Neural progenitor cell (in vitro differentiated cells): ENCODE data around the gene CCS. TPM values are rescaled to one million over a fixed set of nuclear protein-coding genes. Genes with fewer than 3 reads are reported as not detected.

ENCODE experiments used
- DNase-seq: peaks from one replicate; pipeline ENCODE4 v3.0.0-alpha.2; 2016; ENCODE audit warnings: low spot score
- H2AFZ ChIP-seq: fragments of 200-600 bp; sonication (generic); replicated peaks from 2 replicates; pipeline ENCODE4 v1.6.1; 2016; ENCODE audit warnings: antibody characterized with exemption
- H3F3A ChIP-seq: fragments of 200-600 bp; sonication (generic); 2 replicates; pipeline ENCODE4 v1.6.1; 2016; ENCODE audit warnings: antibody characterized with exemption, low read depth
- H3K27ac ChIP-seq: fragments of 200-600 bp; sonication (generic); 2 replicates; pipeline ENCODE4 v1.5.1; 2016; ENCODE audit warnings: mild to moderate bottlenecking
- H3K27me3 ChIP-seq: fragments of 200-600 bp; sonication (generic); 2 replicates; pipeline ENCODE4 v1.6.1; 2016; ENCODE audit warnings: mild to moderate bottlenecking, moderate library complexity
- H3K36me3 ChIP-seq: fragments of 200-600 bp; sonication (generic); 2 replicates; pipeline ENCODE4 v1.5.1; 2016
- H3K4me1 ChIP-seq: fragments of 200-600 bp; sonication (generic); 2 replicates; pipeline ENCODE4 v1.6.1; 2016; ENCODE audit warnings: mixed run types
- H3K4me2 ChIP-seq: fragments of 200-600 bp; sonication (generic); 2 replicates; pipeline ENCODE4 v1.6.1; 2016
- H3K4me3 ChIP-seq: fragments of 200-600 bp; sonication (generic); 2 replicates; pipeline ENCODE4 v1.5.1; 2016
- H3K79me2 ChIP-seq: fragments of 200-600 bp; sonication (generic); 2 replicates; pipeline ENCODE4 v1.6.1; 2016; ENCODE audit warnings: low read depth
- H3K9ac ChIP-seq: fragments of 200-600 bp; sonication (generic); 2 replicates; pipeline ENCODE4 v1.6.1; 2016
- H3K9me3 ChIP-seq: fragments of 200-600 bp; sonication (generic); 2 replicates; pipeline ENCODE4 v1.5.1; 2016; ENCODE audit warnings: low read depth
- H4K20me1 ChIP-seq: fragments of 200-600 bp; sonication (generic); 2 replicates; pipeline ENCODE4 v1.6.1; 2016; ENCODE audit warnings: low read depth
- H3K27ac Mint-ChIP-seq: 3 replicates; pipeline ENCODE4 v1.8.0; 2021; ENCODE audit warnings: mixed read lengths
- H3K27me3 Mint-ChIP-seq: 2 replicates; pipeline ENCODE4 v1.8.0; 2022; ENCODE audit warnings: low read depth, mild to moderate bottlenecking, inconsistent platforms, moderate library complexity, mixed read lengths; ENCODE audit not compliant: insufficient read depth
- H3K36me3 Mint-ChIP-seq: 3 replicates; pipeline ENCODE4 v1.8.0; 2021; ENCODE audit warnings: mixed read lengths
- H3K4me1 Mint-ChIP-seq: 3 replicates; pipeline ENCODE4 v1.8.0; 2021; ENCODE audit warnings: mixed read lengths
- H3K4me3 Mint-ChIP-seq: 3 replicates; pipeline ENCODE4 v1.8.0; 2021; ENCODE audit warnings: mild to moderate bottlenecking, moderate library complexity, mixed read lengths
- H3K9me3 Mint-ChIP-seq: 3 replicates; pipeline ENCODE4 v1.8.0; 2020; ENCODE audit warnings: mixed read lengths
- CTCF ChIP-seq: fragments of 200-600 bp; sonication (generic); IDR thresholded peaks from 2 replicates; pipeline ENCODE4 v1.5.1; 2017; ENCODE audit warnings: antibody characterized with exemption, mild to moderate bottlenecking
- EZH2 ChIP-seq: fragments of 200-600 bp; sonication (generic); IDR thresholded peaks from 2 replicates; pipeline ENCODE4 v1.6.1; 2017; ENCODE audit warnings: antibody characterized with exemption, mild to moderate bottlenecking, moderate library complexity
- EZH2phosphoT487 ChIP-seq: fragments of 200-600 bp; sonication (generic); IDR thresholded peaks from 2 replicates; pipeline ENCODE4 v1.6.1; 2017; ENCODE audit warnings: antibody characterized with exemption
- small RNA-seq: library from RNA; depleted of rRNA; stranded (forward); fragments of <200 nt; gene quantifications from one replicate; pipeline ENCODE3, GENCODE V24; 2015
- total RNA-seq: library from RNA; depleted of rRNA; stranded (reverse); fragments of >200 nt; gene quantifications from 2 replicates; pipeline ENCODE4 v1.2.3, GENCODE V29; 2015; ENCODE audit warnings: low replicate concordance

Gene CCS
- total RNA-seq, 1 donor from 2014 or later: 44.3 TPM

GRCh38 chr11:66653123-66653522 lies 60.1 kb downstream of the CCS start:
- no peak overlapping the region for H3K4me3 ChIP-seq
- H3K9me3 ChIP-seq: no peaks in the 10 kb centered on the region
- H3F3A ChIP-seq: peaks cover 53% of the 10 kb centered on the region
- H3K27ac ChIP-seq: no peak overlapping the region
- H3K36me3 ChIP-seq: peaks cover 24% of the 10 kb centered on the region
- H3K4me2 ChIP-seq: no peak overlapping the region
- H3K79me2 ChIP-seq: peaks cover 100% of the 10 kb centered on the region
- peaks cover 81% of the 10 kb centered on the region for H4K20me1 ChIP-seq
- Mint-ChIP-seq H3K4me1 (no peaks in the 10 kb centered on the region), H3K36me3 (peaks cover 33% of the 10 kb centered on the region), H3K27ac (no peak overlapping the region), H3K4me3 (no peak overlapping the region), H3K9me3 (no peaks in the 10 kb centered on the region), H3K27me3 (peaks cover 2% of the 10 kb centered on the region)
- TF ChIP-seq EZH2: no peak
- TF ChIP-seq EZH2phosphoT487: no peak
- no peak for TF ChIP-seq CTCF
- no peaks in the 10 kb centered on the region for H3K4me1 ChIP-seq
- H3K9ac ChIP-seq: no peak overlapping the region
- DNase-seq: no peak
- H3K27me3 ChIP-seq: no peaks in the 10 kb centered on the region
- H2AFZ ChIP-seq: no peak overlapping the region

Small RNA genes lying within 50 kb of the gene (small RNA-seq; reads per million reads assigned to genes)
- not detected for gene RNU4-39P

Other genes starting within 250 kb of the CCS start
- gene BRMS1, start 248.1 kb upstream of the CCS start, total RNA-seq: 16.4 and 34.6 TPM in 2 replicates
- 40.9 and 57.1 TPM in 2 replicates for gene B4GAT1, start 245.6 kb upstream of the CCS start, total RNA-seq
- 6.9 and 15.3 TPM in 2 replicates for gene SLC29A2, start 221.4 kb upstream of the CCS start, total RNA-seq
- gene NPAS4, start 172.2 kb upstream of the CCS start, total RNA-seq: 0.65 TPM in 1 of 2 replicates, not detected in the other
- 82.0 and 131 TPM in 2 replicates for gene MRPL11, start 154.3 kb upstream of the CCS start, total RNA-seq
- gene PELI3, start 126.3 kb upstream of the CCS start, total RNA-seq: 2.7 and 9.1 TPM in 2 replicates
- 41.3 and 70.1 TPM in 2 replicates for gene DPP3, start 112.8 kb upstream of the CCS start, total RNA-seq
- gene BBS1, start 82.5 kb upstream of the CCS start, total RNA-seq: 42.0 and 68.9 TPM in 2 replicates
- 4.1 and 10.0 TPM in 2 replicates for gene ZDHHC24, start 47.1 kb upstream of the CCS start, total RNA-seq
- gene ACTN3, start 46.3 kb upstream of the CCS start, total RNA-seq: 20.2 and 33.0 TPM in 2 replicates
- 1.1 TPM in 1 of 2 replicates, not detected in the other for gene CTSF, start 24.6 kb upstream of the CCS start, total RNA-seq
- 0.22 and 1.2 TPM in 2 replicates for gene CCDC87, start 122 bp upstream of the CCS start, total RNA-seq
- gene RBM14, start 23.4 kb downstream of the CCS start, total RNA-seq: 38.2 and 63.8 TPM in 2 replicates
- gene RBM4, start 45.5 kb downstream of the CCS start, total RNA-seq: 172 and 206 TPM in 2 replicates
- 30.2 and 40.6 TPM in 2 replicates for gene RBM4B, start 84.7 kb downstream of the CCS start, total RNA-seq
- 14.5 and 51.7 TPM in 2 replicates for gene SPTBN2, start 136.0 kb downstream of the CCS start, total RNA-seq